Esophagus squamous epithelium (tissue), 4 donors: Measurements from ENCODE around the gene BID.

Experiments
- CTCF ChIP-seq, 6 experiments: fragments of 450-650 bp in 4 of 6; fragments of 200-600 bp in 2 of 6; sonication (generic) in 2 of 6; IDR thresholded peaks; one replicate each; pipeline ENCODE4 v1.5.1; 2016 to 2019; ENCODE audit warnings: antibody characterized with exemption in 6 of 6, mild to moderate bottlenecking in 4 of 6, moderate library complexity in 4 of 6
- POLR2A ChIP-seq, 4 donors: fragments of 450-650 bp; IDR thresholded peaks; one replicate each; pipeline ENCODE4 v1.6.1; 2017; ENCODE audit warnings: antibody characterized with exemption in 4 of 4, mild to moderate bottlenecking in 4 of 4, moderate library complexity in 3 of 4

- TF ChIP-seq CTCF (IDR thresholded peaks at IDR 0.05) (no peak), POLR2A (IDR thresholded peaks at IDR 0.05) (no peak)
Observed at GRCh38 chr22:17761138-17761488, 13.2 kb downstream of the BID start.
